Stimulated activated CD8-positive, alpha-beta memory T cell treated with anti-CD3 and anti-CD28 coated beads, Interleukin-7, amount 100 ng/mL, for 48 hours (primary cell): ENCODE data around the gene FOXP4.

Source experiments
- DNase-seq, 2 donors: peaks; one replicate each; pipeline ENCODE4 v3.0.0-alpha.2; 2020; ENCODE audit warnings: low read depth in 1 of 2; ENCODE audit errors: extremely low read depth in 1 of 2

FOXP4 gene

DNA sequence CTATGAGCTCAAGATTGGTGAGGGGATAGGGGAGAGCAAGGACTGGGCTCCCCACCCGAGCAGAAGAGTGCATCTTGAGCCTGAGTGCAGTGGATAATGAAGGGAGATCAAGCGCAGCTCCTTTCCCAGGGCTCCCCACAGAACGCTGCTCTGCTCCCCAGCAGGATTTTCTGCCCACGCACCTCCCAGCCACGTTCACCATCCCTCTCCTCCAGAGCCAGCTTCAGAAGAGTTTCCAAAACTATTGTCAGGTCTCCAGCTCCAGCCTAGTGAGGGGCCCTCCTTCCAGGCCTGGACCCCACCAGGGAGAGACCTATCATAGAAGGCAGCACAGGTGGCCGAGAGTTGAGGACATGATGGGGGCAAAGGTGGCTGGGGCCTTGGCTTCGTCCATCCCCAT, 34.5 kb downstream of the FOXP4 start:
- no peak for DNase-seq

- DNase-seq: no peak
Measured at GRCh38 chr6:41581381-41581991, 35.3 kb downstream of the FOXP4 start.

DNA sequence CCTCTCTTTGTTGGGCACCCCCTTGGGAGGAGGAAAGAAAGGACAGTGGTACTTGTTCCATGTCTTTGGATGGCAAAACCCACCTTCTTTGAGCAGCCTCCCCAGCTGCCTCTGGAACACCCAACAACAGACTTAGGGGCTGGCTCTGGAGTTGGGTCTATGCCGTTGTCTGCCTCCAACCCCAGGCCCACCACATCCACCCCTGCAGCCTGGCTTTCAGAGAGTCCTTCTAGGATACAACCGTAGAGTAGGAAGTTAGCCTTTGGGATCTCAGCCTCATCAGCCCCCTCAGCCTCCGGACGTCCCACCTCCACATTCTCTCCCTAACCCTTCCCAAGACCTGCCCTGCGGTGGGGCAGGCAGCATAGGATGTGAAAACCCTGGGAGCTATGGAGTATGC, 36.4 kb downstream of the FOXP4 start:
- DNase-seq: no peak

GRCh38 chr6:41583565-41583964, 37.4 kb downstream of the FOXP4 start:
- DNase-seq: no peak

DNA sequence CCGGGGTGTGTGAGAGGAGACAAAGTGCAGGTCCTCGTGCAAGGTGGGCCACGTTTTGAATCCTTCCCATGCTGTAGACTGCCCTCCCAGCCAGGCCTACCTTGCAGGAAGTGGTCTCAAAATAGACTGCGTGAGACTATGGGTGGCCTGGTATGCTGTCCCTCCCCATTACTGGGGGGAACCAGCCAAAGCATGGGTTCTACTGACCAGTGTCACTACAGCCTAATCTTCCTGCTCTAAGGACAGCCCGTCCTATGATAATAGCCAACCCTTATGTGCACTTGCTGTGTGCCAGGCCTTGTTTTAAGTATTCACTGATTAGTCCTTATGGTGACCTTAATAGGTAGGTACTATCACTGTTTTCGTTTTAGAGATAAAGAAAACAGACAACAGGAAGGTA, 38.0 kb downstream of the FOXP4 start:
- DNase-seq: no peak

- DNase-seq: no peak
Measured at GRCh38 chr6:41584668-41585205, 38.6 kb downstream of the FOXP4 start.

DNA sequence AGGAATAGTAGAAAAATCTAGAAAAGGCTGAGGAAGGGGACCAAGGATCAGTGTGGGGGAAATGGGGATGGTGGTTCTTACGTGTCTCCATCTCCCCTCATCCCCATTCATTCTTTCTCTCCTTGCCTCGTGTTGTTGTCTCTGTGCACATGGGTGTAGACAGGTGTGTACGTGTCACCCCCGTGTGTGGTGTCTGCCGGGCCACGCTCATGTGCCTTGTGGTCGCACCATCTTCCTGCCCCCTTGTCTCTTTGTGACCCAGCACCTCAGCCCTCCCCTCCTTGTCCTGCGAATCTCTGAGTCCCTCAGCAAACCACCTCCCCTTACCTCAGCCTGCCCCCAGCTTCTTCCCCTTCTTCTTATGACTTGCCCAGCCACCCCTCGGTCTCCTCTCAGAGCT, 39.4 kb downstream of the FOXP4 start:
- no peak for DNase-seq

DNA sequence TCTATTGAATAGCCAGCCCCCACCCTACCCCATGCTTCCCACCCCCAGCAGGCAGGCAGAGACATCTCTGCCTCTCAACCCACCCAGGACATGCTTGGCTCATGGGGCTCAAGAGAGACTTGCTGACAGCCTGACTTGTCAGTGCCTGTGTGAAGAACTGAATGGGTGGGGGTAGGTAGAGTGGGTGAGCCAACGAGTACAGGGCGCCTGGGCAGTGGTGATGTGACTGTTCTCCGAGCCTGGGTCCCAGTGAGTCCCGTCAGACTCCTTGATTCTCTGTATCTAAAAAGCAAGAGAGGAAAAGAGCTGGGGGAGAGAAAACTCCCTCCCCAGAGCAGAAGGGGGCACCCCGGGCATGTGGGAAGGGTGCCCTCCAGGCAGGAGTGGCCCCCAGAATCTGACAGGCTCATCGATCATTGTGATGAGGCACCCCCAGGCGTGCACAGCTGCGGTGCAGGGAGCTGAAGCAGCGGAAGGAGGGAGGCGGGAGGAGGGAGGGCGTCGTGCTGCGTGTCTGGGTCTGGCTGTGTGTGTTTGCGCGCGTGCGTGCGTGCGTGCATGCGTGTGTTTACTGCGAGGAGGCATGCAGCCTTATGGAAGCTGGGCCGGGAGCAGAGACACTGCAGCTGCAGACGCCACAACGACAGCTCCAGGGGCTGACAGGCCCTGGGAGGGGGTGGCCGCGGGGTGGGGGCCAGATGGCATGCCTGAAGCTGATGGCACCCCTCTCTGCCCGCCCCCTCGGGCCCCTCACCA, 40.2 kb downstream of the FOXP4 start:
- DNase-seq: no peak

DNA sequence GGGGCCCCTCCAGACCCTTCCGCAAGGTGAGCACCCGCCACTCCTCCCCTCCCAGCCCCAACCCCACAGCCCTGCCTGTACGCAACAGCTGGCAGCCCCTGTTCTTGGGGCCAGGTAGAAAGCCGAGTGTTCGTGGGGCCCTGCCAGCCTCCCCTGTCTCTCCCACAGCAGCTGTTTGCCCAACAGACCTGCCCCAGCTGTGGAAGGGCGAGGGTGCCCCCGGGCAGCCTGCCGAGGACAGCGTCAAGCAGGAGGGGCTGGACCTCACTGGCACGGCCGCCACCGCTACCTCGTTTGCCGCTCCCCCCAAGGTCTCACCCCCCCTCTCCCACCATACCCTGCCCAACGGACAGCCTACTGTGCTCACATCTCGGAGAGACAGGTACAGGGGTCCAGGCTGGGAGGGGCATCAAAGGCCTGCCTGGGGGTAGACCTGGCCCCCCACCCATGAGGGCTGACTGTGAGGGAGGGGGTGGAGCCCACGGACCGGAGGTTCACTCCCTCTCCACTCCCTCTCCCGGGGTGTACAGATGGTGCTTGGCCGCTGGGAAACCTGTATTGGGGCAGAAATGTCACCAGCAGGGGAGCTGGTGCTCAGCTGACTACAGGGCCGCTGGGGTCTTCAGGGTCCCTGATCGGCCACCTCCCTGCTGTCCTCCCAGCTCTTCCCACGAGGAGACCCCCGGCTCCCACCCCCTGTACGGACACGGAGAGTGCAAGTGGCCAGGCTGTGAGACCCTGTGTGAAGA, 41.1 kb downstream of the FOXP4 start:
- DNase-seq: no peak

- no peak for DNase-seq
Measured at GRCh38 chr6:41588111-41588510, 41.9 kb downstream of the FOXP4 start.

DNA sequence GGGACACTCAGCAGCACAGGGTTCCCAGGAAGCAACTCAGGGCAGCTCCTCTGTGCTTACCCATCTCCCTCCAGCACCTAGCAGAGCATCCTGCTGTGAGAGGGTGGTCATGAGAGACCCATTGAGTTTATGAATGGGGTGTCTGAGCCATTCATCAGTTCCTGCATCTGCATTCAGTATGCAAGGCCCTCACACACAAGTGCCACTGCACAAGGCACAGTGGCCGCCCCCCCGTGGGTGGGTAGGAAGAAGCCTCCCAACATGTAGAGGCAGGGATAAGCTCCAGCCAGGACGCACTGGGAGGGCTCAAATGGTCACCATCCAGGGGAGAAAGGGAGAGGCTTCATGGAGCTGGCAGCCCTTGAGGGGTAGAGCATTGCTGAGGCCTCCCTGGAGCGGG, 43.0 kb downstream of the FOXP4 start:
- DNase-seq: no peak

DNA sequence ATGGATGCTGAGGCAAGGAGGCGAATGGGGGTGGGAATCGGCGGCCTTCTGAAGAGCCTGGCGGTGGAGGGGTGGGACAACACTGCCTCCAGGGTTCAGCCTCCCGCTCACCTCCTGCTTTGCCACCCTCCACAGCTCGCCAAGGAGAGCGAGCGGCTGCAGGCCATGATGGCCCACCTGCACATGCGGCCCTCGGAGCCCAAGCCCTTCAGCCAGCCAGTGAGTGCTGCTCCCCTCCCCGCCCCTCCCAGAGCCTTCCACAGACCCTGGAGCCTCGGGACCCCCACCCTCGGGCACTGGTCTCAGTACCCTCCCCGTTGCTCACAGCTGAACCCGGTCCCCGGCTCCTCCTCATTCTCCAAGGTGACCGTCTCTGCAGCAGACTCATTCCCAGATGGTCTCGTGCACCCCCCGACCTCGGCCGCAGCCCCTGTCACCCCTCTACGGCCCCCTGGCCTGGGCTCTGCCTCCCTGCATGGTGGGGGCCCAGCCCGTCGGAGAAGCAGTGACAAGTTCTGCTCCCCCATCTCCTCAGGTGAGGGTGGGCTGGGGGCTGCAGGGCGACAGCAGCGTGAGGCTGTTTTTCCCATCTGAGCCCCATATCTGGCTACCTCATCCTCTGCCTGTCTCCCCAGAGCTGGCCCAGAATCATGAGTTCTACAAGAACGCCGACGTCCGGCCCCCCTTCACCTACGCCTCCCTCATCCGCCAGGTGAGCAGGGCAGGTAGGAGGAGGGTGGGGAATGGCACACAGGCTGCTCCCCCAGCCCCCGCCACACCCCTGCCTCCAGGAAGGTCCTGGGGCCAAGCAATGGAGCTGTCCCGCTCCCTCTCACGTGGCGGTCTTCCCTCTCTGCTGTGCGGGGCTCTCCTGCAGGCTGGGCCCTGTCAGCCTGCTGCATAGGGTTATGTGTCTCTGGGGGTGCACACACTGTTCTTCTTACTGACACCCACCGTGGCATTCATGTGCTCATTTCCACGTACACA, 43.7 kb downstream of the FOXP4 start:
- DNase-seq: no peak

DNA sequence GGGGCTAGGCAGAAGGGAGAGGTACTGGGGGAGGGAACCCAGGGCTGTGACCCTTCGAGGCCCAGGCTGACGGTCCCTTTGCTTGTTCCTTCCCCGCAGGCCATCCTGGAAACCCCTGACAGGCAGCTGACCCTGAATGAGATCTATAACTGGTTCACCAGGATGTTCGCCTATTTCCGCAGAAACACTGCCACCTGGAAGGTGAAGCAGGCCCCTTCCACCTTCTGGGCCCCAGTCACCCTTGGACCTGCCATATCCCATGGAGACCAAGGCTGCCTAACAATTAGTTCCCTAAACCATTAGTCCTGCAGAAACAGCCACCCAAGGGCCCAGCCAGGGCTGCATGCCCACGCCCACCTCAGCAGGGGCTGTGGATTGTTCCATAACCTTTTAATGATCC, 44.9 kb downstream of the FOXP4 start:
- no peak for DNase-seq

GRCh38 chr6:41591859-41592502, 45.8 kb downstream of the FOXP4 start:
- peak; percentile 43 to 50 for DNase-seq

DNA sequence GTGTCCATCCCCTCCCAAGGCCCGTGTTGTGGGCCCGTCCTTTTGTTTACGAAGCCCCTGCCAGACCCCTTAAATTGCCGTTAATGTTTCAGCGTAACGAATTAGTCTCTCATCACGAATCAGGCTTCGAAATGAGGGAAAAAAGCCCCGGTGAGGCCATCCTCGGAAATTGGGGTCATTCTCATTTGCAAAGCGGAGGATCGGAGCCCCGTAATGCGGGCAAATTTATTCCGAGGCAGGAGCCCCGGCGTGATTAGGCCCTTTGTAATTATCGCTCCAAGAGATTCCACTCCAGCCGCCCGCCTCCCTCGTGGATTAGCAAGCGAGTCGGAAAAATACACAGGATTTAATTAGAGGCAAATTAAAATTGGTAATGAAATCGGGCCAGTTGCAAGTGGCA, 47.2 kb downstream of the FOXP4 start:
- DNase-seq: no peak

DNA sequence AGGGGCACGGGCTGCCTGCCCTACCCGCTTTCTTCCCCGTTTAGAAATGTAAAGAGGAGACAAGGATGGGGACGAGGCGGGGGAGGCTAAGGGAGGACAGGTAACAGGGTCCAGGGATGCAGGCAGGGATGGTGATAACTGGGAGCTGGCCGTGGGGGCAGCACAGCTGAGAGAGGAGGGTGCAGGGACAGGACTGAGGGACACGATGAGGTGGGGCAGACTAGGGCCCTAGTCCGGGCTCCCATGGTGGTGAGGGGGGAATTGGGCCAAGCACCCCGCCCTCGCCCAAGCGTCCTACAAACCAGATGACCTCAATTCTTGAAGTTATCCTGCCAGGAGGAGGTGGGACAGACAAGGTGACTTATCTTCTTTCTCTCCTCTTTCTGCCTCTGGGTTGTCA, 47.7 kb downstream of the FOXP4 start:
- DNase-seq: no peak

GRCh38 chr6:41594326-41594725, 48.1 kb downstream of the FOXP4 start:
- DNase-seq: no peak

DNA sequence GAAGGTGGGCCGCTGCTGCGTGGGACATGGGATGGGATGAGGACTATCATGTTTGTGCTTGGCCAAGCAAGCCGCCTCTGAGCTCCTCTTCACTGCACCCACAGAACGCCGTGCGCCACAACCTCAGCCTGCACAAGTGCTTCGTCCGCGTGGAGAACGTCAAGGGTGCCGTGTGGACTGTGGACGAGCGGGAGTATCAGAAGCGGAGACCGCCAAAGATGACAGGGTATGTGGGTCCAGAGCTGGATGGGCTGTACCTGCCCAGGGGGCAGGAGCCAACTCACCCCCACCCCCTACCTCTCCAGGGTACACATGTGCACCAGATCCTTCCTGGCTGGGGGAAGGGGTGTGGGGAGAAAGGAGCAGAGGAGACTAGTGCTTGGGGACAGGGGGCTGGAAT, 48.6 kb downstream of the FOXP4 start:
- no peak for DNase-seq

- DNase-seq: no peak
Measured at GRCh38 chr6:41595166-41595565, 49.0 kb downstream of the FOXP4 start.

DNA sequence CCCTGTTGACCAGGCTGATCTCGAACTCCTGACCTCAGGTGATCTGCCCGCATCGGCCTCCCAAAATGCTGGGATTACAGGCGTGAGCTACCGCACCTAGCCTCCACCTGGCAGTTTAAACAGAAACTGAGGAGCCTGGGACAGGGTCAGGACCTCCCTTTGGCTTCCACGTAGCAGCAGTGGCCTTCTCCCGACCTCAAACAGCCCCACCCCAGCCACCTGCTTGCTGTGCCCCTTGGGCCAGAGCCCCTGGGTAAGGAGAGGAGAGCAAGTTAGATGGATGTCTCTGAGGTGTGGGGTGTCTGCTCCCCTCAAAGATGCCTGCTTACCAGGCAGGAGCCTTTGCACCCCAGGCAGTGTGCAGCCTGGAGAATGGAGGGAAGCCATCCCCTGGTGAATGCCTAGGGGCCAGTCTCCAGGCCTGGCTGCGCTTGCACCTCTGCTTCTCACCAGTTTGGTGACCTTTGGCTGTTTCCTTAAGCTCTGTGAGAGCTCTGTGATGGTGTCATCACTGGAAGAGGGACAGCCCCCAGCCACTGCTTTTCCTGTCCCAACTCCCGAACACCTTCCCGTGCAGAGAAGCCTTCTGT, 50.0 kb downstream of the FOXP4 start:
- no peak for DNase-seq
